Activated B cell treated with CpG ODN at 0.5 μM for 24 hours (primary cell): Measurements from ENCODE around the gene LIPI. TPM values are rescaled to one million over a fixed set of nuclear protein-coding genes. Genes with fewer than 3 reads are reported as not detected.
"Not testable (repeated sequence)": the region's sequence is repeated elsewhere in the genome, so short reads cannot be mapped to it uniquely, and the experiment has no call there.

Source experiments
- ATAC-seq: fragments of 200-7000 bp; cut with Tn5 transposase; one replicate; pipeline ENCODE4 v1.10.0; 2021; ENCODE audit warnings: low read depth, mild to moderate bottlenecking, moderate library complexity
- CTCF ChIA-PET: fragments of 350-600 bp; sonication (Branson Sonifier 250); formaldehyde crosslinking; loops from one replicate; lab custom pipeline; 2021; ENCODE audit warnings: antibody characterized with exemption; lab: Charles Lee
- POLR2A ChIA-PET: fragments of 350-600 bp; sonication (Branson Sonifier 250); formaldehyde crosslinking; loops from one replicate; lab custom pipeline; 2021; ENCODE audit warnings: antibody characterized with exemption; lab: Charles Lee
- DNase-seq: peaks from one replicate; pipeline ENCODE4 v3.0.0; 2022
- H3K27ac Mint-ChIP-seq: one replicate; pipeline ENCODE4 v1.8.0; 2020; ENCODE audit warnings: mixed read lengths
- H3K27me3 Mint-ChIP-seq: one replicate; pipeline ENCODE4 v1.8.0; 2021; ENCODE audit warnings: mixed read lengths
- H3K36me3 Mint-ChIP-seq: one replicate; pipeline ENCODE4 v1.8.0; 2021; ENCODE audit warnings: low read depth, mixed read lengths
- H3K4me1 Mint-ChIP-seq: one replicate; pipeline ENCODE4 v1.8.0; 2021; ENCODE audit warnings: mixed read lengths
- H3K4me3 Mint-ChIP-seq: one replicate; pipeline ENCODE4 v1.8.0; 2020; ENCODE audit warnings: mild to moderate bottlenecking, mixed read lengths
- H3K9me3 Mint-ChIP-seq: one replicate; pipeline ENCODE4 v1.8.0; 2020; ENCODE audit warnings: mixed read lengths
- intact Hi-C: fragments of 100-400 bp; cut with micrococcal nuclease; formaldehyde crosslinking; loops from one replicate; pipeline ENCODE4 v1.15.1; 2024
- total RNA-seq: library from RNA; stranded (reverse); gene quantifications from 2 replicates; pipeline ENCODE4 v1.2.3, GENCODE V29; 2022
- TF ChIP-seq, protein P1 (sequence below): fragments of 200-600 bp; IDR thresholded peaks from one replicate; pipeline ENCODE4 v1.8.0; 2022; ENCODE audit warnings: antibody characterized with exemption, mild to moderate bottlenecking

The LIPI gene
- total RNA-seq, 1 donor from 2014 or later, result not detected

DNA sequence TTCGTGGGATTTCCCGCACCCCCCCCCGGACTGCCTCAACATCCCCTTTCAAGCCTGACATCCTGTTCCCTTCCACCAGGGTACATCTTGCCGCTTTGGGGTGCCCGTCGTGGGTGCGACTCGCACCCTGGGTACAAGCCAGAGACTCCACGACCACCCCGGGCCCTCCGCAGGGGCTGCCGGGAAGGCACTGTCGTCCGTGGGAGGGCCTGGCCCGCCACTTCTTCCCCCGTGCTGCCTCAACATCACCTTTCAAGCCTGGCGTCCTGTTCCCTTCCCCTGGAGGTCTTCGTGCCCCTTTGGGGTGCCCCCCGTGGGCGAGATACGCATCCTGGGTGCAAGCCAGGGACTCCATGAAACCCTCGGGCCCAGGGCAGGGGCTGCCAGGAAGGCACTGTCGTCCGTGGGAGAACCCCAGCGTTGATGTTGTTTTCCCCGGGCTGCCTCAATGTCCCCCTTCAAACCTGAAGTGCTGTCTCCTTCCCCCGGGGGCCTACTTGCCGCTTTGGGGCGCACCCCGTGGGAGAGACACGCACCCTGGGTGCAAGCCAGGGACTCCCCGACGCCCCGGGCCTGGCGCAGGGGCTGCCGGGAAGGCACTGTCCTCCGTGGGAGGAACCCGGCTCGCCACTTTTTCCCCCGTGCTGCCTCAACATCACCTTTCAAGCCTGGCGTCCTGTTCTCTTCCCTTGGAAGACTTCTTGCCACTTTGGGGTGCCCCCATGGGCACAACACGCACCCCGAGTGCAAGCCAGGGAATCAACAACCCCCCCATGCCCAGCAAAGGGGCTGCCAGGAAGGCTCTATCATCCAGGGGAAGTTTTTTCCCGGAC lies 138.6 kb downstream of the LIPI start:
- Mint-ChIP-seq H3K27ac (no peak overlapping the region), H3K36me3 (no peaks in the 10 kb centered on the region), H3K4me1 (peaks cover 3% of the 10 kb centered on the region), H3K27me3 (no peaks in the 10 kb centered on the region), H3K9me3 (no peaks in the 10 kb centered on the region), H3K4me3 (no peak overlapping the region)
- ATAC-seq (no peak), DNase-seq (no peak)
- TF ChIP-seq, protein P1, sequence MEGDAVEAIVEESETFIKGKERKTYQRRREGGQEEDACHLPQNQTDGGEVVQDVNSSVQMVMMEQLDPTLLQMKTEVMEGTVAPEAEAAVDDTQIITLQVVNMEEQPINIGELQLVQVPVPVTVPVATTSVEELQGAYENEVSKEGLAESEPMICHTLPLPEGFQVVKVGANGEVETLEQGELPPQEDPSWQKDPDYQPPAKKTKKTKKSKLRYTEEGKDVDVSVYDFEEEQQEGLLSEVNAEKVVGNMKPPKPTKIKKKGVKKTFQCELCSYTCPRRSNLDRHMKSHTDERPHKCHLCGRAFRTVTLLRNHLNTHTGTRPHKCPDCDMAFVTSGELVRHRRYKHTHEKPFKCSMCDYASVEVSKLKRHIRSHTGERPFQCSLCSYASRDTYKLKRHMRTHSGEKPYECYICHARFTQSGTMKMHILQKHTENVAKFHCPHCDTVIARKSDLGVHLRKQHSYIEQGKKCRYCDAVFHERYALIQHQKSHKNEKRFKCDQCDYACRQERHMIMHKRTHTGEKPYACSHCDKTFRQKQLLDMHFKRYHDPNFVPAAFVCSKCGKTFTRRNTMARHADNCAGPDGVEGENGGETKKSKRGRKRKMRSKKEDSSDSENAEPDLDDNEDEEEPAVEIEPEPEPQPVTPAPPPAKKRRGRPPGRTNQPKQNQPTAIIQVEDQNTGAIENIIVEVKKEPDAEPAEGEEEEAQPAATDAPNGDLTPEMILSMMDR, result no peak
- ChIA-PET POLR2A (no interaction called here), CTCF (no interaction called here)
- intact Hi-C loops, result no loop called here

DNA sequence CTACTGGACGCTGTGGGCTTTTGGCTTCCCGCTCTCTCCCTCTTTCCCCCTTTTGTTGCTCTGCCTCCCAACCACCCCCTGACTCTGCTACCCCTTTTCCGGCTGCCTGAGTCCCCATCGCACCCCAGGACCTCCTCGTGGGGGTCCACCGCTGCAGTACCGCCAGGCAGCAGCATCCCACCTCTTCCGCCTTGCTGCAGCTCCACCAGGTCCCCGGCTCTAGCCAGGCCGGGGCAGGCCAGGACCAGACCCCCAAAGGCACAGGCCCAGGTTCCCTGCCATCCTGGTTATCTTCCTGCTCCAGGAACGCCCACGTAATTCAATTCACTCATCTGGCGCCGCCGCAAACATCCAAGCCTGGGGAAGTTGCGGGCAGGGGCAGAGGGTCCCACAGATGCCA lies 139.8 kb downstream of the LIPI start:
- CTCF ChIA-PET, result no interaction called here
- DNase-seq (no peak), ATAC-seq (no peak)
- intact Hi-C loops, result no loop called here
- Mint-ChIP-seq H3K36me3 (no peaks in the 10 kb centered on the region), H3K4me3 (no peak overlapping the region), H3K27me3 (no peaks in the 10 kb centered on the region), H3K9me3 (no peaks in the 10 kb centered on the region), H3K27ac (no peak overlapping the region), H3K4me1 (no peaks in the 10 kb centered on the region)
- TF ChIP-seq, protein P1, result no peak
- POLR2A ChIA-PET, result no interaction called here

DNA sequence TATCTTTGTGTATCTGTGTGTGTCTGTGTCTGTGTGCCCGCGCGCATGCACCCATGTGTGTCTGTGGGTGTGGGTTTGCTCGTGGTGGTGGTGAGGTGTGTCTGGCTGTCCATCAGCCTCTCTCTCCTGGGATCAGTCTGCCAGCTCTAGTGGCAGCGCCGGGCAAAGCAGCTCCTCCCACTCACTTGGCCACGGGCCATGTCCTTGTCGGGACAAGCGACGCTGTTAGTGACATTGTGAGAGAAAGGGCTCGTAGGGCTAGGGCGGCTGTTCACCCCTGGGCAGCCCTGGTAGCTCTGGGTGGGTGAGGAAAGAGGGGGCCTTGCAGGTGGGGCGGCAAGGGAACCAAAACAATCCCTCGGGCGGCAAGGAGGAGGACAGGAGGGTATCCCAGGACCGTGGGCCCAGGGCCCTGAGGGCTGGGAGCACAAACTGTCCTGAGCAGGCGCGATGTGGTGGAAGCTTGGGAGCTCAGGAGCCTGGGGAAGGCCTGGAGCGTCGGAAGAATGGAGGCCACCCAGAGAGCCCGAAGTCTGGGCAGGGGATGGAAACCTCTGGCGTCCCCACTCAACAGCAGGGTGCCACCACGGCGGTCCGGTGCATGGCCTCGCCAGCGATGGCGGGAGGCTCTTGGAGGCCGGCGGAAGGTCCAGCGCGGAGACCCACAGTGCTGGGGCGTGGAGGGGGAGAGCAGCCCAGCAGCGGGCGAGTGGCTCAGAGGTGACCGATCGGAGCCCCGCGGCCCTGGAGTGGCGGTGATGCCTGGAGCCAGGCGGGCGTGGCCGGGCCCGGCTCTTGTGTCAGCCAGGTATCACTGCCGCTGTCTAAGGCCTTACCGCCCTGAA lies 140.5 kb downstream of the LIPI start:
- no peaks in the 10 kb centered on the region for H3K4me1 Mint-ChIP-seq
- TF ChIP-seq, protein P1, result no peak
- POLR2A ChIA-PET, result no interaction called here

GRCh38 chr21:14064296-14064645 lies 146.5 kb downstream of the LIPI start:
- intact Hi-C loops, result no loop called here

More for the DNA sequence above, 140.5 kb downstream of the LIPI start:
- CTCF ChIA-PET, result no interaction called here
- no peaks in the 10 kb centered on the region for H3K9me3 Mint-ChIP-seq
- H3K27me3 Mint-ChIP-seq, result no peaks in the 10 kb centered on the region
- ATAC-seq (no peak), DNase-seq (no peak)
- intact Hi-C loops, result no loop called here
- no peak overlapping the region for H3K27ac Mint-ChIP-seq
- no peaks in the 10 kb centered on the region for H3K36me3 Mint-ChIP-seq
- H3K4me3 Mint-ChIP-seq, result no peak overlapping the region

GRCh38 chr21:14063620-14064295 lies 147.0 kb downstream of the LIPI start:
- ATAC-seq, result not testable (repeated sequence)

More at GRCh38 chr21:14064296-14064645, 146.5 kb downstream of the LIPI start:
- no peak overlapping the region for H3K27ac Mint-ChIP-seq
- no peaks in the 10 kb centered on the region for H3K9me3 Mint-ChIP-seq
- no peaks in the 10 kb centered on the region for H3K4me1 Mint-ChIP-seq
- ATAC-seq, result no peak
- TF ChIP-seq, protein P1, result no peak
- no peaks in the 10 kb centered on the region for H3K27me3 Mint-ChIP-seq
- CTCF ChIA-PET, result no interaction called here
- POLR2A ChIA-PET, result interaction anchor here (0.6 kb wide), 1 partner anchor 20 kb away, joined by 4 read pairs; no protein-coding TSS in a partner anchor
- H3K36me3 Mint-ChIP-seq, result no peaks in the 10 kb centered on the region
- DNase-seq, result no peak
- no peak overlapping the region for H3K4me3 Mint-ChIP-seq

DNA sequence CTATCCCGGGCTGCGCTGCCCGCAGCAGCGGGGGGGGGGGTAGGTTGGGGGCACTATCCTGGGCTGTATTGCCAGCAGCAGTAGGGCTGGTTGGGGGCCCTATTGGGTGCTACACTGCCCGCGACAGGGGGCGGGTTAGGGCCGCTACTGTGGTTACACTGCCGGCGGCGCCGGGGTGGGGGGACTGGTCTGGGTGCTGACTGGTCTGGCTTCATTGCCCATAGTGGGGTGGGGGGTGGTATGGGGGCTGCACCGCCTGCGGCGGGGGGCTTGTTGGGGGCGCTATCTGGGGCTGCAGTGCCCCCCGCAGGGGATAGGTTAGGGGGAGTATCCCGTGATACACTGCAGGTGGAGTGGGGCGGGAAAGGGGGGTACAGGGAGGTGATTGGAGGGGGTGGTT lies 148.1 kb downstream of the LIPI start:
- POLR2A ChIA-PET, H3K4me1 Mint-ChIP-seq, CTCF ChIA-PET, H3K27ac Mint-ChIP-seq, H3K4me3 Mint-ChIP-seq, H3K36me3 Mint-ChIP-seq, intact Hi-C loops, H3K9me3 Mint-ChIP-seq, ATAC-seq, H3K27me3 Mint-ChIP-seq, DNase-seq: not testable (repeated sequence)

More at GRCh38 chr21:14063620-14064295, 147.0 kb downstream of the LIPI start:
- POLR2A ChIA-PET, result interaction anchor here (0.6 kb wide), 1 partner anchor 20 kb away, joined by 4 read pairs; no protein-coding TSS in a partner anchor
- H3K9me3 Mint-ChIP-seq, H3K36me3 Mint-ChIP-seq, intact Hi-C loops, H3K4me1 Mint-ChIP-seq, H3K27ac Mint-ChIP-seq, H3K27me3 Mint-ChIP-seq, DNase-seq, CTCF ChIA-PET, H3K4me3 Mint-ChIP-seq: not testable (repeated sequence)

GRCh38 chr21:14061820-14062219 lies 148.9 kb downstream of the LIPI start:
- ATAC-seq, POLR2A ChIA-PET, H3K36me3 Mint-ChIP-seq, CTCF ChIA-PET, DNase-seq, H3K4me1 Mint-ChIP-seq, H3K27me3 Mint-ChIP-seq, H3K4me3 Mint-ChIP-seq, H3K9me3 Mint-ChIP-seq, H3K27ac Mint-ChIP-seq, intact Hi-C loops: not testable (repeated sequence)
